Osteoblast (primary cell): Measurements from ENCODE around the gene FBLIM1. TPM values are rescaled to one million over a fixed set of nuclear protein-coding genes. Genes with fewer than 3 reads are reported as not detected.
A peak's percentile ranks its signal among the peaks of the same experiment; 100 is the strongest.
"Not testable (repeated sequence)": the region's sequence is repeated elsewhere in the genome, so short reads cannot be mapped to it uniquely, and the experiment has no call there.

Source experiments
- DNase-seq: peaks from one replicate; pipeline ENCODE4 v3.0.0; 2011; ENCODE audit warnings: low spot score, mixed read lengths; ENCODE audit not compliant: insufficient read length; ENCODE audit errors: missing footprints
- H2AFZ ChIP-seq: 2 replicates; pipeline ENCODE4 v1.6.0; 2011; ENCODE audit warnings: mild to moderate bottlenecking, low read length
- H3K27ac ChIP-seq: 2 replicates; pipeline ENCODE4 v1.5.1; 2011; ENCODE audit warnings: mild to moderate bottlenecking, low read depth, low read length, moderate library complexity
- H3K27me3 ChIP-seq: 2 replicates; pipeline ENCODE4 v1.6.0; 2012; ENCODE audit warnings: mild to moderate bottlenecking, control low read depth, inconsistent platforms, low read length, moderate library complexity; ENCODE audit not compliant: insufficient read depth
- H3K36me3 ChIP-seq: 2 replicates; pipeline ENCODE4 v1.5.1; 2011; ENCODE audit warnings: mild to moderate bottlenecking, low read length, control low read depth, moderate library complexity; ENCODE audit not compliant: insufficient read depth
- H3K4me1 ChIP-seq: 2 replicates; pipeline ENCODE4 v1.5.1; 2011; ENCODE audit warnings: mild to moderate bottlenecking, low read length, control low read depth, moderate library complexity; ENCODE audit not compliant: insufficient read depth
- H3K4me2 ChIP-seq: 2 replicates; pipeline ENCODE4 v1.6.0; 2011; ENCODE audit warnings: mild to moderate bottlenecking, low read length; ENCODE audit not compliant: insufficient read depth
- H3K4me3 ChIP-seq: fragments of 200-600 bp; sonication (generic); 3 replicates; pipeline ENCODE4 v1.5.1; 2012; ENCODE audit warnings: mild to moderate bottlenecking, low read length, inconsistent platforms; ENCODE audit not compliant: insufficient read depth
- H3K79me2 ChIP-seq: 2 replicates; pipeline ENCODE4 v1.6.0; 2012; ENCODE audit warnings: mild to moderate bottlenecking, low read length, control low read depth, inconsistent platforms; ENCODE audit not compliant: insufficient read depth
- H3K9me3 ChIP-seq: 2 replicates; pipeline ENCODE4 v1.5.1; 2011; ENCODE audit warnings: low read depth, low read length, control low read depth
- H4K20me1 ChIP-seq: 2 replicates; pipeline ENCODE4 v1.6.0; 2012; ENCODE audit warnings: mild to moderate bottlenecking, low read length, control low read depth; ENCODE audit not compliant: insufficient read depth
- total RNA-seq: library from RNA; depleted of rRNA; stranded (reverse); fragments of >200 nt; gene quantifications from 2 replicates; pipeline ENCODE4 v1.2.3, GENCODE V29; 2012
- TF ChIP-seq, protein P1 (sequence below): IDR thresholded peaks from 2 replicates; pipeline ENCODE4 v1.5.1; 2011; ENCODE audit warnings: mild to moderate bottlenecking, low read depth, low read length, moderate library complexity; ENCODE audit errors: extremely low read depth

The FBLIM1 gene
- total RNA-seq, 1 donor = 121 TPM

DNA sequence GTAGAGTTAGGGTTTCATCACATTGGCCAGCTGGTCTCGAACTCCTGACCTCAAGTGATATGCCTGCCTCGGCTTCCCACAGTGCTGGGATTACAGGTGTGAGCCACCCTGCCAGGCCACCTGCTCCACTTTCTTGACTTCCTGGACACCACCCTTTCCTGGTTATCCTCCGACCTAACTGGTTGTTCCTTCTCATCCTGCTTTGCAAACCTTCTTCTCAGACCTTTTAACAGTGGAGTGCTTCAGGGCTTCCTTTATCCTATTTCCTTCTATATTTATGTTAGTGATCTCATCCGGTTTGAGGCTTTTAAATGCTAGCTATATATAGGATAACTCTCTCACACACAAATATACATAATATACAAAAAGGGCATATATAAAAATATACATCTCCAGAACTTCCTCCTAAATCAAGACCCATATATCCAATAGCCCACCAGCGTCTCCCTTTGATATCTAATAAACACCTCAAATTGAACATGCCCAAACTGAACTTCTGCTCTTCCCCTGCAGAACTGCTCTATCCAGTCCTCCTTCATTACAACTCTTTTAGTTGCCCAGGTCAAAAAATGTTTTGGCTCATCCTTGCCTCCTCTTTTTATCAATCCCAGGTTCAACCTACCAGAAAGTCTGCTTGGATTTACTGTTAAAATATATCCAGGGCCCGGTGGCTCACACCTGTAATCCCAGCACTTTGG lies 68.4 kb downstream of the FBLIM1 start:
- TF ChIP-seq, protein P1, sequence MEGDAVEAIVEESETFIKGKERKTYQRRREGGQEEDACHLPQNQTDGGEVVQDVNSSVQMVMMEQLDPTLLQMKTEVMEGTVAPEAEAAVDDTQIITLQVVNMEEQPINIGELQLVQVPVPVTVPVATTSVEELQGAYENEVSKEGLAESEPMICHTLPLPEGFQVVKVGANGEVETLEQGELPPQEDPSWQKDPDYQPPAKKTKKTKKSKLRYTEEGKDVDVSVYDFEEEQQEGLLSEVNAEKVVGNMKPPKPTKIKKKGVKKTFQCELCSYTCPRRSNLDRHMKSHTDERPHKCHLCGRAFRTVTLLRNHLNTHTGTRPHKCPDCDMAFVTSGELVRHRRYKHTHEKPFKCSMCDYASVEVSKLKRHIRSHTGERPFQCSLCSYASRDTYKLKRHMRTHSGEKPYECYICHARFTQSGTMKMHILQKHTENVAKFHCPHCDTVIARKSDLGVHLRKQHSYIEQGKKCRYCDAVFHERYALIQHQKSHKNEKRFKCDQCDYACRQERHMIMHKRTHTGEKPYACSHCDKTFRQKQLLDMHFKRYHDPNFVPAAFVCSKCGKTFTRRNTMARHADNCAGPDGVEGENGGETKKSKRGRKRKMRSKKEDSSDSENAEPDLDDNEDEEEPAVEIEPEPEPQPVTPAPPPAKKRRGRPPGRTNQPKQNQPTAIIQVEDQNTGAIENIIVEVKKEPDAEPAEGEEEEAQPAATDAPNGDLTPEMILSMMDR = no peak
- H3K9me3 ChIP-seq = no peaks in the 10 kb centered on the region

GRCh38 chr1:15827567-15827966 lies 69.0 kb downstream of the FBLIM1 start:
- not testable (repeated sequence) for H4K20me1 ChIP-seq, H2AFZ ChIP-seq, H3K79me2 ChIP-seq, H3K4me3 ChIP-seq, H3K4me2 ChIP-seq, H3K27ac ChIP-seq, H3K27me3 ChIP-seq, H3K4me1 ChIP-seq, DNase-seq, H3K36me3 ChIP-seq, H3K9me3 ChIP-seq

More for the DNA sequence above, 68.4 kb downstream of the FBLIM1 start:
- Histone ChIP-seq H3K4me3 (no peak overlapping the region), H3K27ac (no peak overlapping the region), H4K20me1 (no peaks in the 10 kb centered on the region), H3K4me2 (no peak overlapping the region), H3K4me1 (peaks cover 6% of the 10 kb centered on the region), H3K36me3 (no peaks in the 10 kb centered on the region), H2AFZ (no peak overlapping the region), H3K79me2 (no peaks in the 10 kb centered on the region), H3K27me3 (no peaks in the 10 kb centered on the region)
- peak; percentile 62 for DNase-seq

GRCh38 chr1:15828931-15829330 lies 70.3 kb downstream of the FBLIM1 start:
- H2AFZ ChIP-seq, H3K4me1 ChIP-seq, DNase-seq, H3K4me2 ChIP-seq, H3K9me3 ChIP-seq, H3K4me3 ChIP-seq, H3K79me2 ChIP-seq, H4K20me1 ChIP-seq, H3K27me3 ChIP-seq, H3K27ac ChIP-seq, H3K36me3 ChIP-seq: not testable (repeated sequence)

DNA sequence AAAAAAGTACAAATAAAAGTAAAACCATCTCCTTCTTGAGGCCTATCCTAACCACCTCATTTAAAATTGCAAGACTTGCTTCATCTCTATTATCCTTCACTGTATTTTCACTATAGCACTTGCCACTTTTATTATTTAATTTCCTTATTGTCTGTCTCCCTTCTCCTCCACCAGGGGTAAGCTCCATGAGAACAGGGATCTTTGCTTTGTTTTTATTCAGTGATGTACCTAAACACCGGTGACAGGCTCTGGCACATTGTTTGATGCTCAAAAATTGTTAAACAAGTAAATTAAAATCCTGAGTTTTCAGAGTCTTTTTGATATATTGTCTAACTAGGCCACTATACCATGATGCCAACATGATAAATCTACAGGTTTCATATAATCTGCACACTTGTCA lies 71.7 kb downstream of the FBLIM1 start:
- TF ChIP-seq, protein P1 = peak; percentile 14
- H3K4me3 ChIP-seq = no peak overlapping the region
- no peak overlapping the region for H2AFZ ChIP-seq
- H3K27me3 ChIP-seq = no peaks in the 10 kb centered on the region
- H3K4me1 ChIP-seq = peaks cover 9% of the 10 kb centered on the region
- H3K9me3 ChIP-seq = no peaks in the 10 kb centered on the region
- H3K27ac ChIP-seq = no peak overlapping the region
- no peak overlapping the region for H3K4me2 ChIP-seq
- peaks cover 7% of the 10 kb centered on the region for H3K79me2 ChIP-seq
- H3K36me3 ChIP-seq = no peaks in the 10 kb centered on the region
- DNase-seq = peak; percentile 66
- no peaks in the 10 kb centered on the region for H4K20me1 ChIP-seq

GRCh38 chr1:15833069-15833679 lies 74.6 kb downstream of the FBLIM1 start:
- peak overlapping the region; percentile 98 for H3K27ac ChIP-seq
- TF ChIP-seq, protein P1 = no peak
- peak overlapping the region; percentile 83 for H2AFZ ChIP-seq
- H3K4me1 ChIP-seq = peaks cover 5% of the 10 kb centered on the region
- peaks cover 7% of the 10 kb centered on the region for H3K79me2 ChIP-seq
- peak overlapping the region; percentile 95 for H3K4me2 ChIP-seq
- H3K9me3 ChIP-seq = no peaks in the 10 kb centered on the region
- H3K27me3 ChIP-seq = no peaks in the 10 kb centered on the region
- no peak for DNase-seq
- peak overlapping the region; percentile 89 for H3K4me3 ChIP-seq
- no peaks in the 10 kb centered on the region for H3K36me3 ChIP-seq
- H4K20me1 ChIP-seq = no peaks in the 10 kb centered on the region
